ENCODE data around the gene HMGCR.

HMGCR gene

DNA sequence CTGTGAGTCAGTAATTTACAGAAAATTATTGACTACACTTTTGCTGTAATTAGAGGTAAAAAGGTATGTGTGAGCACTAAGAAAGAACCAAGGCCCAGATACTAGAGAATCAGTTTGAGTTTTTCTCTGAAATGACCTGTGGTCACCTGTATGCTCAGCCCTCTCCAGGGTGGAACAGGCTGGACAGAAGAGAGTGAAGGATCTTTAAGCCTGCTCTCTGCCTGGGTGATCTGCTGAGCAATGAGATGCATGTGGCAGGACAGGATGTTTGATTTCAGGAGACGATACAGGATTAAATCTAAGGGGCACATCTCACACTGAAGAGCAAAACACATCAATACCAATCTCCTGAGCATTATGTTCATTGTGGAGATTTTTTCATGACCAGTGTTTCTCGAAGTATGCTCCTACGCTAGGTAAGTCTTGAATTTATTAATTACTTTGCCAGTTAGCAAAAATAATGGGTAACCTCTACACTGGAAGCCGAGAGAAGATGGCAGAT lies 25.5 kb downstream of the HMGCR start:
- Histone ChIP-seq H3K27ac (ENCODE audit: low read length) (no peak overlapping the region), H3K9ac (ENCODE audit: low read length in 2 of 2) (no peak overlapping the region), H3K4me3 (ENCODE audit: low read length in 2 of 2) (no peak overlapping the region), H3K4me1 (ENCODE audit: control insufficient read depth, insufficient read depth, low read length) (peaks cover 9% of the 10 kb centered on the region), H3K9me3 (ENCODE audit: control insufficient read depth in 2 of 2, low read length in 2 of 2) (no peaks in the 10 kb centered on the region), H3K36me3 (ENCODE audit: control insufficient read depth in 2 of 2, insufficient read depth in 2 of 2, low read length in 2 of 2) (peaks cover 21 to 23% of the 10 kb centered on the region in 2 donors), H3K27me3 (ENCODE audit: control insufficient read depth in 1 of 2, insufficient read depth in 2 of 2, low read length in 2 of 2) (no peaks in the 10 kb centered on the region)

DNA sequence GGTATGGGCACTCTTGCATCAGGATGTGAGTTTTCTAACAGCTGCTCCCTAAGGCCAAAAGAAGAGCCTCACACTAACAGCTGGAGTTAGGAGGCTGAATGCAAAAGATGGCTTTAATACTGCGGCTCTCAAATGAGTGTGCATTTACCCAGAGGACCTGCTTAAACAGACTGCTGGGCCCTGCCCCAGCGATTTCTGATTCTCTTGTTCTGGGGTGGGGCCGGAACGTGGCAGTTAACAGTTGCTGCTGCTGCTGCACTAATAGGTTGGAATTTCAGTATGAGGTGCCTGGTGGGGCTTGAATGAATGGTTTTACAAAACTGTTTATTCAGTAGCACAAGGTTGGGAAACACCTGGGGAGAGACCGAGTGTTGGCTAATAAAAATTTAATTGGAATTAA lies 26.1 kb downstream of the HMGCR start:
- H3K27me3 ChIP-seq (ENCODE audit: control insufficient read depth in 1 of 2, insufficient read depth in 2 of 2, low read length in 2 of 2): no peaks in the 10 kb centered on the region
- peaks cover 17 to 20% of the 10 kb centered on the region in 2 donors for H3K36me3 ChIP-seq (ENCODE audit: control insufficient read depth in 2 of 2, insufficient read depth in 2 of 2, low read length in 2 of 2)
- no peaks in the 10 kb centered on the region for H3K9me3 ChIP-seq (ENCODE audit: control insufficient read depth in 2 of 2, low read length in 2 of 2)
- H3K27ac ChIP-seq (ENCODE audit: low read length): no peak overlapping the region
- no peak overlapping the region for H3K9ac ChIP-seq (ENCODE audit: low read length in 2 of 2)
- H3K4me3 ChIP-seq (ENCODE audit: low read length in 2 of 2): no peak overlapping the region
- H3K4me1 ChIP-seq (ENCODE audit: control insufficient read depth, insufficient read depth, low read length): peaks cover 9% of the 10 kb centered on the region

DNA sequence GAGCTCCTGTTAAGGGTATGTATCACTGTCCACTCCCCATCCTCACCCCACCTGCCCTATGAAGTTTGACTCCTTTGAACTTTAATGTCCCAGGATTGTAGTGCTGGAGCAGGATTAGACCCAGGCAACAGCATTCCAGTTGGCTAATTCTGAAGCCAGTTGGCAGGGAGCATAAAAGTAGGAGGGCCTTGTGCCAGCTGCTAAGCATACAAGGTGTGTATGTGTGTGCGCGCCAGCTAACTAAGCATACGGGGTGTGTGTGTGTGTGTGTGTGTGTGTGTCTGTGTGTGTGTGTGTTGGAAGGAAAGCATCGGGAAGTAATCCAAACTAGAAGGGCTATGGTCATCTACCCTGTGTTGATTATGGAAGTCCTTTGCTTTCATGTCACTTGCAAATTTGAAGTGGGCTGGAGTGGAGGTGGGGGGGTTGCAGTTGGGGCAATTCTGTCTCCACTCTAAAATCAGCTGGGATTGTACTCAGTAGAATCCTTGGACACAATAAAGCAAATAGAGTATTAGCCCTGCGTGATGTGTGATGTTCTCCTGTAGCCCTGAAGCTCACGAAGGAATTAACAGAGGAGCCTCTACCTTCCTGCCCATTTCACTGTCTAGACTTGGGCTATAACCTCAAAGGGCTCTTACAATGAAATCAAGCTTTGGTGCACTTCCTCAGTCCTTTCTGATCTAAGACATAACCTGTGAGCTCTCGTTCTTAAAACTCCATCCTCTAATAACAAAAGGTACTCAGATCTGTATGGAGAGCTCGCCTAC lies 26.9 kb downstream of the HMGCR start:
- Histone ChIP-seq H3K9ac (ENCODE audit: low read length in 2 of 2) (no peak overlapping the region), H3K27me3 (ENCODE audit: control insufficient read depth in 1 of 2, insufficient read depth in 2 of 2, low read length in 2 of 2) (no peaks in the 10 kb centered on the region), H3K9me3 (ENCODE audit: control insufficient read depth in 2 of 2, low read length in 2 of 2) (no peaks in the 10 kb centered on the region), H3K4me3 (ENCODE audit: low read length in 2 of 2) (peak overlapping the region in 1 of 2 donors; percentile 29), H3K36me3 (ENCODE audit: control insufficient read depth in 2 of 2, insufficient read depth in 2 of 2, low read length in 2 of 2) (peaks cover 17 to 19% of the 10 kb centered on the region in 2 donors), H3K4me1 (ENCODE audit: control insufficient read depth, insufficient read depth, low read length) (peaks cover 9% of the 10 kb centered on the region), H3K27ac (ENCODE audit: low read length) (no peak overlapping the region)

DNA sequence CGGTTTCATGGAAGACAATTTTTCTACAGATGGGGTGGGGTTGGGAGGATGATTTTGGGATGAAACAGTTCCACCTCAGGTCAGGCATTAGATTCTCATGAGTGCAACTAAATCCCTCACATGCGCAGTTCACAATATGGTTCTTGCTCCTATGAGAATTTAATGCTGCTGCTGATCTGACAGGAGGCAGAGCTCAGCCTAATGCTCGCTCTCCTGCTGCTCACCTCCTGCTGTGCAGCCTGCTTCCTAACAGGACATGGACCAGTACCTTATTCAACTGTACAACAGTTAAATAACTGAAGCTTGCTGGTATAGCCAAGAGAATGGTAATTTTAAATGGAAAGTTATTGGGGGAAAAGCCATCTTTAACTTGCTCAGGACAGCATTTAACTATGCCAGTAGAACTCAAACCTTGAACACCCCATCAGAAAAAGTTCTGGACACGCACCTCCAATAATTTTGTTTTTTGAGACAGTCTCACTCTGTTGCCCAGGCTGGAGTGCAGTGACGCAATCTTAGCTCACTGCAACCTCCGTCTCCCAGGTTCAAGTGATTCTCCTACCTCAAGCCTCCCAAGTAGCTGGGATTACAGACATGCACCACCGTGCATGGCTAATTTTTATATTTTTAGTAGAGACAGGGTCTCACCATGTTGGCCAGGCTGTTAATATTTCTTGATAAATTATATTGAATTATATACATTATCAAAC lies 27.7 kb downstream of the HMGCR start:
- H3K4me1 ChIP-seq (ENCODE audit: control insufficient read depth, insufficient read depth, low read length): peaks cover 9% of the 10 kb centered on the region
- H3K27me3 ChIP-seq (ENCODE audit: control insufficient read depth in 1 of 2, insufficient read depth in 2 of 2, low read length in 2 of 2): no peaks in the 10 kb centered on the region
- no peaks in the 10 kb centered on the region for H3K9me3 ChIP-seq (ENCODE audit: control insufficient read depth in 2 of 2, low read length in 2 of 2)
- peaks cover 9 to 10% of the 10 kb centered on the region in 2 donors for H3K36me3 ChIP-seq (ENCODE audit: control insufficient read depth in 2 of 2, insufficient read depth in 2 of 2, low read length in 2 of 2)
- H3K27ac ChIP-seq (ENCODE audit: low read length): no peak overlapping the region
- H3K9ac ChIP-seq (ENCODE audit: low read length in 2 of 2): no peak overlapping the region
- H3K4me3 ChIP-seq (ENCODE audit: low read length in 2 of 2): no peak overlapping the region

DNA sequence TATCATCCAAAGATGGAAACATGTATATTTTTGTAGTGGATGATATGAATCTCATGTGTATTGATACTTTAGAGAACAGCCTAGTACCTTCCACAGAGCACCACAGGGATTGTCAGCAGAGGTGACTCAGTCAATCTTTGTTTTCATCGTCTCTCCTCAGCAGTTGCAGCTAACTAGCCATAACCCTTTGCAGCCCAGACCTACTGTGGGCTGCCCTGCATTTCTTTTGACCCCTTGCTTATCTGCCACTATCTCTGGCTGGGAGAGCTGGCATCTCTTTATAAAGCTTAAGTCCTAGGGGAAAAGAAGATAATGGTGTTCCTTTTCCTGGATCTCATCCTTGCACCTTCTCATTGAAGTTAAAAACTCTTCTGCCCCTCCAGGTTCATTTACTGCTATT lies 28.7 kb downstream of the HMGCR start:
- no peaks in the 10 kb centered on the region for H3K9me3 ChIP-seq (ENCODE audit: control insufficient read depth in 2 of 2, low read length in 2 of 2)
- H3K36me3 ChIP-seq (ENCODE audit: control insufficient read depth in 2 of 2, insufficient read depth in 2 of 2, low read length in 2 of 2): peaks cover 2 to 3% of the 10 kb centered on the region in 2 donors
- peaks cover 9% of the 10 kb centered on the region for H3K4me1 ChIP-seq (ENCODE audit: control insufficient read depth, insufficient read depth, low read length)
- H3K27ac ChIP-seq (ENCODE audit: low read length): no peak overlapping the region
- H3K9ac ChIP-seq (ENCODE audit: low read length in 2 of 2): no peak overlapping the region
- H3K4me3 ChIP-seq (ENCODE audit: low read length in 2 of 2): no peak overlapping the region
- no peaks in the 10 kb centered on the region for H3K27me3 ChIP-seq (ENCODE audit: control insufficient read depth in 1 of 2, insufficient read depth in 2 of 2, low read length in 2 of 2)

DNA sequence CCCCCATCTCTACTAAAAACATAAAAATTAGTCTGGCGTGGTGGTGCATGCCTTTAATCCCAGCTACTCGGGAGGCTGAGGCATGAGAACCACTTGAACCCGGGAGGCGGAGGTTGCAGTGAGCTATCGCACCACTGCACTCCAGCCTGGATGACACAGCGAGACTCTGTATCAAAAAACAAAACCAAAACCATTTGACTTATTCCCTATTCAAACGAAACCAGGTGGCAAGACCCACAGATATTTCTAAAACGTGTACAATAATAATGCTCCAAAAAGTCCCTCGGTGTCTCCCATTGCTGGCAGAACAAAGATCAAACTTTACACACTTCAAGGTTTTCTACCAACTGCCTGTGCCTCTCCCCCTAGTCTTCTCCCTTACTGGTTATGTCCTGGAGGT lies 29.8 kb downstream of the HMGCR start:
- H3K27ac ChIP-seq (ENCODE audit: low read length): no peak overlapping the region

DNA sequence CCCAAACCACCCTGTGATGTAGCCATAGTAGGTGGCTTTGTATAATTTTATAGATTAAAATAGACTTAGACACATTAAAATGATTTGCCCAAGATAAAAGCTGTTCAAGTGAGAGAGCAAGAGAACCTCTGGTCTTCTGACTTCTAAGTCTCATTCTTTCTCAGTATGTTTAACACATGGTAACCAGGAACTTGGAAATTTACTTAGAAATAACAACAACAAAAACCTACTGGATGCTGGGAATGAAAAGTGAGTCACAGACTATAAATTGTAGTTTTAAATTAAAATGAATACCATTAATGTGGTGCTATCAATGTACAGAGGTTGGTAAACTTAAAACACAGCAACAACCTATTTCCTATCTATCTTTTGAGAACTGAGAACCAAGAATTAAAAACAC lies 30.4 kb downstream of the HMGCR start:
- Histone ChIP-seq H3K4me3 (ENCODE audit: low read length in 2 of 2) (no peak overlapping the region), H3K36me3 (ENCODE audit: control insufficient read depth in 2 of 2, insufficient read depth in 2 of 2, low read length in 2 of 2) (peaks cover 0 to 2% of the 10 kb centered on the region in 2 donors), H3K27me3 (ENCODE audit: control insufficient read depth in 1 of 2, insufficient read depth in 2 of 2, low read length in 2 of 2) (no peaks in the 10 kb centered on the region), H3K27ac (ENCODE audit: low read length) (no peak overlapping the region), H3K9ac (ENCODE audit: low read length in 2 of 2) (no peak overlapping the region), H3K4me1 (ENCODE audit: control insufficient read depth, insufficient read depth, low read length) (peaks cover 9% of the 10 kb centered on the region), H3K9me3 (ENCODE audit: control insufficient read depth in 2 of 2, low read length in 2 of 2) (no peaks in the 10 kb centered on the region)

More for the DNA sequence above, 29.8 kb downstream of the HMGCR start:
- peaks cover 9% of the 10 kb centered on the region for H3K4me1 ChIP-seq (ENCODE audit: control insufficient read depth, insufficient read depth, low read length)
- H3K27me3 ChIP-seq (ENCODE audit: control insufficient read depth in 1 of 2, insufficient read depth in 2 of 2, low read length in 2 of 2): no peaks in the 10 kb centered on the region
- peaks cover 0 to 3% of the 10 kb centered on the region in 2 donors for H3K36me3 ChIP-seq (ENCODE audit: control insufficient read depth in 2 of 2, insufficient read depth in 2 of 2, low read length in 2 of 2)
- H3K9me3 ChIP-seq (ENCODE audit: control insufficient read depth in 2 of 2, low read length in 2 of 2): no peaks in the 10 kb centered on the region
- no peak overlapping the region for H3K4me3 ChIP-seq (ENCODE audit: low read length in 2 of 2)
- H3K9ac ChIP-seq (ENCODE audit: low read length in 2 of 2): no peak overlapping the region

DNA sequence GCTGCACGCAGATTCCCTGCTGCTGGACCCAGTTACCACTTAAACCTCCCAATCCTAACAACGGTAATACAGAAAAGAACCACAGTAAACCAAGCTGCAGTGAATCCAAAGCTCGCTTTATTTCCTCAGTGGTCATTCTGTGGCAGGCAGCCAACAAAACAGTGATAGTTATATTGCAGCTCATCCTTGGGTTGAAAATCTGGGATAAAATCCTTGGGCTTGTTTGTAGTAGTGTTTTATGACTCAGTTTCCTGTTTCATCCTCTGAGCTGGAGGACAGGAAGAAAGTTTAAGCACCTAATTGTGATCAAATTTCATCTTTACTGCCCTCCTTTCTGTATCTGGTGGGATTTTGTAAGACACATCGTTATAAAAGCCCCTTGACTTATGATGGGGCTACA lies 31.4 kb downstream of the HMGCR start:
- no peaks in the 10 kb centered on the region for H3K9me3 ChIP-seq (ENCODE audit: control insufficient read depth in 2 of 2, low read length in 2 of 2)
- H3K4me3 ChIP-seq (ENCODE audit: low read length in 2 of 2): no peak overlapping the region
- no peak overlapping the region for H3K27ac ChIP-seq (ENCODE audit: low read length)
- H3K4me1 ChIP-seq (ENCODE audit: control insufficient read depth, insufficient read depth, low read length): peaks cover 6% of the 10 kb centered on the region
- no peaks in the 10 kb centered on the region for H3K27me3 ChIP-seq (ENCODE audit: control insufficient read depth in 1 of 2, insufficient read depth in 2 of 2, low read length in 2 of 2)
- no peak overlapping the region for H3K9ac ChIP-seq (ENCODE audit: low read length in 2 of 2)
- peaks cover 0 to 4% of the 10 kb centered on the region in 2 donors for H3K36me3 ChIP-seq (ENCODE audit: control insufficient read depth in 2 of 2, insufficient read depth in 2 of 2, low read length in 2 of 2)

DNA sequence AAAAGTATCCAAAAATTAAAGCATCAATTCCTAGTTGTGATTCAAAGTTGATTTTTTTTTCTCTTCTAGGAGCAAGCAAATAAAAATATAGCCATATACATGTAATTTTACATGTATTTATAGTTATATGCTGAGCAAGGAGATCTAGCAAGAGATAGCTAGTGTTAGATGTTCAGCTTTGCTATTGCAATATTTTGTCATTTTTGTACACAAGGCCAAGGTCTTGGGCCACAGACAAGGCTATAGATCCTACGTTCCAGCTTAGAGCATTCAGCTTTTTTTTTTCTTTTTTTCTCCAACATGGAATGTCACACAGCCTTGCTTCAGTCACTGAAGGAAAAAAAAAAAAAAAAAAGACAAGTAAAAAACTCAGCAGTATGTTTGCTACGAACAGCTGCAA lies 36.8 kb downstream of the HMGCR start:
- Histone ChIP-seq H3K9ac (ENCODE audit: low read length in 2 of 2) (no peak overlapping the region), H3K27me3 (ENCODE audit: control insufficient read depth in 1 of 2, insufficient read depth in 2 of 2, low read length in 2 of 2) (no peaks in the 10 kb centered on the region), H3K4me3 (ENCODE audit: low read length in 2 of 2) (no peak overlapping the region), H3K4me1 (ENCODE audit: control insufficient read depth, insufficient read depth, low read length) (no peaks in the 10 kb centered on the region), H3K36me3 (ENCODE audit: control insufficient read depth in 2 of 2, insufficient read depth in 2 of 2, low read length in 2 of 2) (peaks cover 9 to 20% of the 10 kb centered on the region in 2 donors), H3K9me3 (ENCODE audit: control insufficient read depth in 2 of 2, low read length in 2 of 2) (no peaks in the 10 kb centered on the region), H3K27ac (ENCODE audit: low read length) (no peak overlapping the region)

DNA sequence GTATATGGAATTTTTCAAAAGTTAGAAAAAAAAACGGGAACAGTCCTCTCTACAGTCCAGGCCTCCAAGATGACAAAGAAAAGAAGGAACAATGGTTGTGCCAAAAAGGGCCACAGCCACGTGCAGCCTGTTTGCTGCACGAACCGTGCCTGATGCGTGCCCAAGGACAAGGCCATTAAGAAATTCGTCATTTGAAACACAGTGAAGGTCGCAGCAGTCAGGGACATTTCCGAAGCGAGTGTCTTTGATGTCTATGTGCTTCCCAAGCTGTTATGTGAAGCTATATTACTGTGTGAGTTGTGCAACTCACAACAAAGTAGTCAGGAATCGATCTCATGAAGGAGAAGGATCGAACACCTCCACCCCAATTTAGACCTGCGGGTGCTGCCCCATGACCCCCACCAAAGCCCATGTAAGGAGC lies 37.4 kb downstream of the HMGCR start:
- H3K36me3 ChIP-seq (ENCODE audit: control insufficient read depth in 2 of 2, insufficient read depth in 2 of 2, low read length in 2 of 2): peaks cover 12 to 23% of the 10 kb centered on the region in 2 donors

DNA sequence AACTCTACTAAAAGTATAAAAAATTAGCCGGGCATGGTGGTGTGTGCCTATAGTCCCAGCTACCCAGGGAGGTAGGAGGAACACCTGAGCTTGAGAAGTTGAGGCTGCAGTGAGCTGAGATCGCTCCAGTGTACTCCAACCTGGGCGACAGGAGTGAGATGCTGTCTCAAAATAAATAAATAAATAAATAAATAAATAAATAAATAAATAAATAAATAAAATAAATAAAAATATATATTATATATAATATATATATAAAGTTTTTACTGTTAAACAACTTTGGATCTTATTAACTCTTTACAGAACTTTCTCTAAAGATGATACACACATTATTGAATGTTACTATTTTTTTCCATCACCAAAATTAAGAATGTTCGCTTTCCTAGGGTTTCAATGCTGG lies 38.4 kb downstream of the HMGCR start:
- no peak overlapping the region for H3K9ac ChIP-seq (ENCODE audit: low read length in 2 of 2)

More for the DNA sequence above, 37.4 kb downstream of the HMGCR start:
- H3K27ac ChIP-seq (ENCODE audit: low read length): no peak overlapping the region
- no peaks in the 10 kb centered on the region for H3K27me3 ChIP-seq (ENCODE audit: control insufficient read depth in 1 of 2, insufficient read depth in 2 of 2, low read length in 2 of 2)
- no peak overlapping the region for H3K4me3 ChIP-seq (ENCODE audit: low read length in 2 of 2)
- no peaks in the 10 kb centered on the region for H3K9me3 ChIP-seq (ENCODE audit: control insufficient read depth in 2 of 2, low read length in 2 of 2)
- H3K9ac ChIP-seq (ENCODE audit: low read length in 2 of 2): no peak overlapping the region
- no peaks in the 10 kb centered on the region for H3K4me1 ChIP-seq (ENCODE audit: control insufficient read depth, insufficient read depth, low read length)

More for the DNA sequence above, 38.4 kb downstream of the HMGCR start:
- Histone ChIP-seq H3K4me1 (ENCODE audit: control insufficient read depth, insufficient read depth, low read length) (no peaks in the 10 kb centered on the region), H3K9me3 (ENCODE audit: control insufficient read depth in 2 of 2, low read length in 2 of 2) (no peaks in the 10 kb centered on the region), H3K4me3 (ENCODE audit: low read length in 2 of 2) (no peak overlapping the region), H3K27me3 (ENCODE audit: control insufficient read depth in 1 of 2, insufficient read depth in 2 of 2, low read length in 2 of 2) (no peaks in the 10 kb centered on the region), H3K36me3 (ENCODE audit: control insufficient read depth in 2 of 2, insufficient read depth in 2 of 2, low read length in 2 of 2) (peaks cover 12 to 29% of the 10 kb centered on the region in 2 donors), H3K27ac (ENCODE audit: low read length) (no peak overlapping the region)
